H1 (cell line): Measurements from ENCODE around the gene PHYHD1. TPM values are rescaled to one million over a fixed set of nuclear protein-coding genes. Genes with fewer than 3 reads are reported as not detected.

Experiments
- CTCF ChIA-PET: fragments of 300-600 bp; sonication (Branson Sonifier 250); formaldehyde crosslinking; loops from one replicate; lab custom pipeline; 2021; ENCODE audit not compliant: partially characterized antibody; lab: Charles Lee
- POLR2A ChIA-PET: fragments of 300-600 bp; sonication (Branson Sonifier 250); formaldehyde crosslinking; loops from one replicate; lab custom pipeline; 2021; ENCODE audit warnings: inconsistent platforms; ENCODE audit not compliant: partially characterized antibody; lab: Charles Lee
- DNase-seq, 2 experiments: peaks; one replicate each; pipeline versions ENCODE4 v3.0.0 to v3.0.0-alpha.2; 2010 to 2022; ENCODE audit warnings: low spot score in 2 of 2, low read depth in 1 of 2, mixed read lengths in 1 of 2
- FAIRE-seq: peaks from 2 replicates; lab custom pipeline; 2011; peaks lifted over from hg19 to GRCh38; lab: Jason Lieb, UNC
- H2AFZ ChIP-seq: 2 replicates; pipeline ENCODE4 v1.8.1; 2012; ENCODE audit warnings: low read length, inconsistent platforms
- H2AK5ac ChIP-seq: 2 replicates; pipeline ENCODE4 v1.6.1; 2013; ENCODE audit warnings: low read depth, low read length
- H2BK120ac ChIP-seq: replicated peaks from 2 replicates; pipeline ENCODE3; 2013; ENCODE audit warnings: low read depth, low read length, inconsistent platforms
- H2BK12ac ChIP-seq: 2 replicates; pipeline ENCODE4 v1.6.1; 2013; ENCODE audit warnings: low read depth, low read length
- H2BK15ac ChIP-seq: 2 replicates; pipeline ENCODE4 v1.6.1; 2013; ENCODE audit warnings: low read length
- H2BK20ac ChIP-seq: 2 replicates; pipeline ENCODE4 v1.6.1; 2013; ENCODE audit warnings: low read length
- H2BK5ac ChIP-seq: 2 replicates; pipeline ENCODE4 v1.6.1; 2013; ENCODE audit warnings: low read depth, low read length
- H3K14ac ChIP-seq: 2 replicates; pipeline ENCODE4 v1.6.1; 2013; ENCODE audit warnings: inconsistent platforms; ENCODE audit not compliant: insufficient read length
- H3K18ac ChIP-seq: 2 replicates; pipeline ENCODE4 v1.6.1; 2013; ENCODE audit warnings: low read length; ENCODE audit errors: extremely low read depth
- H3K23ac ChIP-seq: 2 replicates; pipeline ENCODE4 v1.6.1; 2013; ENCODE audit warnings: inconsistent platforms; ENCODE audit not compliant: insufficient read length
- H3K23me2 ChIP-seq: 2 replicates; pipeline ENCODE4 v1.6.1; 2013; ENCODE audit warnings: low read depth, low read length
- H3K27ac ChIP-seq: 2 replicates; pipeline ENCODE4 v1.6.1; 2011; ENCODE audit warnings: low read depth, low read length, inconsistent platforms
- H3K27me3 ChIP-seq, 4 experiments: replicated peaks in 1 of 4; 1 replicate in 1 of 4; 2 replicates in 3 of 4; pipeline versions ENCODE4 v1.6.1 to v1.8.1; 2011 to 2013; ENCODE audit warnings: low read length in 3 of 4, mild to moderate bottlenecking in 3 of 4, inconsistent platforms in 2 of 4, mixed read lengths in 2 of 4, moderate library complexity in 1 of 4; ENCODE audit not compliant: control insufficient read depth in 3 of 4, insufficient read depth in 3 of 4; ENCODE audit errors: extremely low read depth in 1 of 4
- H3K36me3 ChIP-seq, 4 experiments: 2 replicates each; pipeline versions ENCODE4 v1.6.1 to v1.8.1; 2011 to 2013; ENCODE audit warnings: mild to moderate bottlenecking in 4 of 4, low read length in 3 of 4, moderate library complexity in 2 of 4, control low read depth in 1 of 4, inconsistent platforms in 1 of 4; ENCODE audit not compliant: insufficient read depth in 4 of 4, control insufficient read depth in 2 of 4
- H3K4ac ChIP-seq: replicated peaks from 2 replicates; pipeline ENCODE3; 2013; ENCODE audit warnings: low read length, low read depth, mixed read lengths, inconsistent platforms; ENCODE audit not compliant: insufficient read length
- H3K4me1 ChIP-seq, 4 experiments: replicated peaks in 1 of 4; 1 replicate in 1 of 4; 2 replicates in 3 of 4; pipeline versions ENCODE4 v1.6.1 to v1.8.1; 2011 to 2013; ENCODE audit warnings: low read length in 3 of 4, inconsistent platforms in 2 of 4, mixed read lengths in 1 of 4; ENCODE audit not compliant: insufficient read depth in 4 of 4, control insufficient read depth in 3 of 4
- H3K4me2 ChIP-seq, 2 experiments: 2 replicates each; pipeline versions ENCODE4 v1.6.1 to v1.8.1; 2011 to 2013; ENCODE audit warnings: low read depth in 2 of 2, low read length in 2 of 2, control low read depth in 1 of 2, inconsistent platforms in 1 of 2, mild to moderate bottlenecking in 1 of 2; ENCODE audit not compliant: insufficient read depth in 1 of 2
- H3K4me3 ChIP-seq, 4 experiments: fragments of 200-600, 300-600 bp in 1 of 4; sonication (generic), shearing (Covaris generic), sonication (Bioruptor Twin) in 1 of 4; 2 replicates each; pipeline versions ENCODE4 v1.5.1 to v1.8.1; 2011 to 2016; ENCODE audit warnings: low read length in 4 of 4, low read depth in 3 of 4, control low read depth in 2 of 4, inconsistent platforms in 2 of 4, mild to moderate bottlenecking in 2 of 4, mixed read lengths in 1 of 4, moderate library complexity in 1 of 4; ENCODE audit not compliant: insufficient read depth in 2 of 4; ENCODE audit errors: extremely low read depth in 1 of 4
- H3K56ac ChIP-seq: replicated peaks from 2 replicates; pipeline ENCODE3; 2013; ENCODE audit warnings: low read depth, mild to moderate bottlenecking, mixed read lengths, low read length, inconsistent platforms; ENCODE audit not compliant: insufficient read length
- H3K79me1 ChIP-seq: 2 replicates; pipeline ENCODE4 v1.6.1; 2013; ENCODE audit warnings: low read depth, low read length, control low read depth
- H3K79me2 ChIP-seq, 2 experiments: 2 replicates each; pipeline versions ENCODE4 v1.6.1 to v1.8.1; 2012 to 2013; ENCODE audit warnings: low read length in 2 of 2, mild to moderate bottlenecking in 2 of 2, inconsistent platforms in 1 of 2; ENCODE audit not compliant: insufficient read depth in 2 of 2, control insufficient read depth in 1 of 2
- H3K9ac ChIP-seq, 4 experiments: replicated peaks in 1 of 4; 1 replicate in 1 of 4; 2 replicates in 3 of 4; pipeline versions ENCODE4 v1.6.1 to v1.8.1; 2011 to 2013; ENCODE audit warnings: low read depth in 3 of 4, low read length in 3 of 4, control low read depth in 2 of 4, mild to moderate bottlenecking in 2 of 4, moderate library complexity in 2 of 4, inconsistent platforms in 1 of 4; ENCODE audit errors: extremely low read depth in 1 of 4
- H3K9me3 ChIP-seq, 2 experiments: 2 replicates each; pipeline versions ENCODE4 v1.6.1 to v1.8.1; 2012 to 2013; ENCODE audit warnings: mild to moderate bottlenecking in 2 of 2, moderate library complexity in 2 of 2, control low read depth in 1 of 2, inconsistent platforms in 1 of 2, low read depth in 1 of 2, low read length in 1 of 2, mixed read lengths in 1 of 2; ENCODE audit not compliant: insufficient read depth in 2 of 2
- H4K20me1 ChIP-seq, 2 experiments: replicated peaks in 1 of 2; 2 replicates each; pipeline versions ENCODE3 to v1.8.1; 2011 to 2013; ENCODE audit warnings: inconsistent platforms in 2 of 2, low read length in 2 of 2, mild to moderate bottlenecking in 1 of 2; ENCODE audit not compliant: insufficient read depth in 2 of 2, control insufficient read depth in 1 of 2
- H4K5ac ChIP-seq: 2 replicates; pipeline ENCODE4 v1.6.1; 2013; ENCODE audit warnings: low read length, low read depth, mixed read lengths, inconsistent platforms; ENCODE audit not compliant: insufficient read length
- H4K8ac ChIP-seq: 2 replicates; pipeline ENCODE4 v1.8.0; 2013; ENCODE audit warnings: mild to moderate bottlenecking, moderate library complexity, low read length, inconsistent platforms; ENCODE audit not compliant: insufficient read depth; ENCODE audit errors: extremely low read depth
- H4K91ac ChIP-seq: replicated peaks from 2 replicates; pipeline ENCODE3; 2013; ENCODE audit warnings: low read length, mixed read lengths, inconsistent platforms; ENCODE audit not compliant: insufficient read length
- CBX5 ChIP-seq: fragments of 300-800, 300-1000 bp; sonication (generic); IDR thresholded peaks from 2 replicates; pipeline ENCODE4 v1.7.1; 2016; ENCODE audit warnings: antibody characterized with exemption, low read length, low read depth
- SP1 ChIP-seq: IDR thresholded peaks from 2 replicates; pipeline ENCODE4 v1.6.1; 2011; ENCODE audit warnings: low read depth, low read length
- WGBS, 2 experiments: shearing (Covaris generic) in 1 of 2; methylation state at CpG; one replicate each; pipeline versions ENCODE4 v1.1.6 to v1.1.7; 2013 to 2015; ENCODE audit warnings: low lambda C conversion rate in 2 of 2, mixed read lengths in 2 of 2, inconsistent platforms in 1 of 2, low coverage in 1 of 2, missing lambda C conversion rate in 1 of 2; ENCODE audit not compliant: insufficient replicate concordance in 2 of 2, insufficient coverage in 1 of 2, insufficient read length in 1 of 2; ENCODE audit errors: extremely low coverage in 1 of 2, missing lambda C conversion rate in 1 of 2; 5-methylcytosine and 5-hydroxymethylcytosine counted together
- polyA plus RNA-seq, 7 experiments: library from polyadenylated mRNA; depleted of rRNA in 3 of 7; stranded (reverse) in 5 of 7; unstranded in 2 of 7; fragments of >200 nt in 5 of 7; fragments of 200-250 nt in 2 of 7; gene quantifications; 1 replicate in 5 of 7; 2 replicates in 1 of 7; 4 replicates in 1 of 7; pipeline versions ENCODE4 v1.2.1 to v1.2.3, GENCODE V29; 2011 to 2013; ENCODE audit warnings: missing spikeins in 2 of 7, mixed read lengths in 2 of 7
- total RNA-seq: library from RNA; stranded (reverse); fragmentation: NEBNext Ultra II Directional; extraction: Animal tissue kit (Norgen Biotek cat#: 25700); gene quantifications from 2 replicates; pipeline ENCODE4 v1.2.1, GENCODE V29; 2021

Gene PHYHD1
- total and polyA plus RNA-seq, 2 of the 8 experiments (the other 6 are each of a cell fraction or from before 2014, with no cell fraction given) = 14.1 to 25.6 TPM

- Histone ChIP-seq H3K9me3 (no peaks in the 10 kb centered on the region), H3K4me1 (peaks cover 0 to 10% (median 4%) of the 10 kb centered on the region in 4 experiments; a peak in 5 of 7 replicates), H4K8ac (no peak overlapping the region), H3K79me1 (peaks cover 3% of the 10 kb centered on the region; the same call in 1 of the 2 replicates), H3K4me3 (no peak overlapping the region), H3K79me2 (peaks cover 0 to 12% of the 10 kb centered on the region in 2 experiments; a peak in 2 of 4 replicates), H2BK120ac (no peak overlapping the region), H3K23me2 (peaks cover 2% of the 10 kb centered on the region; the same call in 1 of the 2 replicates), H3K36me3 (peaks cover 0 to 24% (median 20%) of the 10 kb centered on the region in 4 experiments), H3K27me3 (no peaks in the 10 kb centered on the region), H3K18ac (no peak overlapping the region), H3K4me2 (no peak overlapping the region), H3K27ac (no peak overlapping the region), H2BK20ac (no peak overlapping the region), H2BK15ac (no peak overlapping the region), H2BK5ac (no peak overlapping the region), H3K56ac (no peak overlapping the region), H2AFZ (no peak overlapping the region), H4K5ac (no peak overlapping the region), H4K20me1 (peaks cover 3 to 9% of the 10 kb centered on the region in 2 experiments), H3K14ac (no peak overlapping the region), H3K23ac (no peak overlapping the region), H3K4ac (no peak overlapping the region), H3K9ac (no peak overlapping the region), H2BK12ac (no peak overlapping the region), H4K91ac (no peak overlapping the region), H2AK5ac (no peak overlapping the region)
- FAIRE-seq (no peak), DNase-seq (no peak)
- CTCF ChIA-PET = interaction anchor here (0.6 to 2.6 kb wide), 4 partner anchors 10 to 180 kb away, joined by 3 to 10 read pairs (median 4); no protein-coding TSS in a partner anchor
- TF ChIP-seq CBX5 = no peak
- TF ChIP-seq SP1 = no peak
- WGBS, 2 experiments = 89% methylated on average over 2 of the region's 2 CpGs; no CpG with 5 or more reads in 1 of the 2 experiments
- POLR2A ChIA-PET = interaction anchor here (0.9 to 1.8 kb wide), 7 partner anchors 9 to 221 kb away, joined by 3 to 4 read pairs (median 3); no protein-coding TSS in a partner anchor
These were observed 1.9 kb upstream of the PHYHD1 start for GRCh38 chr9:128918921-128919320.
